Muscle layer of duodenum (tissue), 2 donors: ENCODE measurements around the gene RFTN2.
"Not testable (repeated sequence)": the region's sequence is repeated elsewhere in the genome, so short reads cannot be mapped to it uniquely, and the experiment has no call there.

Experiments used
- H3K27ac ChIP-seq: one replicate; pipeline ENCODE4 v1.7.0; 2013; ENCODE audit warnings: mild to moderate bottlenecking, low read length
- H3K27me3 ChIP-seq: one replicate; pipeline ENCODE4 v1.7.0; 2013; ENCODE audit warnings: low read depth, mild to moderate bottlenecking, control low read depth, low read length
- H3K36me3 ChIP-seq, 2 donors: one replicate each; pipeline ENCODE4 v1.7.0; 2013; ENCODE audit warnings: low read length in 2 of 2, control low read depth in 1 of 2, mild to moderate bottlenecking in 1 of 2; ENCODE audit not compliant: insufficient read depth in 2 of 2, control insufficient read depth in 1 of 2
- H3K4me1 ChIP-seq, 2 donors: one replicate each; pipeline ENCODE4 v1.7.0; 2013; ENCODE audit warnings: low read length in 2 of 2, mild to moderate bottlenecking in 2 of 2, control low read depth in 1 of 2, moderate library complexity in 1 of 2; ENCODE audit not compliant: insufficient read depth in 2 of 2, control insufficient read depth in 1 of 2
- H3K4me3 ChIP-seq, 2 donors: one replicate each; pipeline ENCODE4 v1.7.0; 2013; ENCODE audit warnings: low read length in 2 of 2, low read depth in 1 of 2, mild to moderate bottlenecking in 1 of 2
- H3K9me3 ChIP-seq, 2 donors: one replicate each; pipeline ENCODE4 v1.7.0; 2013; ENCODE audit warnings: low read length in 2 of 2, control low read depth in 1 of 2, mild to moderate bottlenecking in 1 of 2; ENCODE audit not compliant: control insufficient read depth in 1 of 2
- donor health status: healthy.

Gene RFTN2

DNA sequence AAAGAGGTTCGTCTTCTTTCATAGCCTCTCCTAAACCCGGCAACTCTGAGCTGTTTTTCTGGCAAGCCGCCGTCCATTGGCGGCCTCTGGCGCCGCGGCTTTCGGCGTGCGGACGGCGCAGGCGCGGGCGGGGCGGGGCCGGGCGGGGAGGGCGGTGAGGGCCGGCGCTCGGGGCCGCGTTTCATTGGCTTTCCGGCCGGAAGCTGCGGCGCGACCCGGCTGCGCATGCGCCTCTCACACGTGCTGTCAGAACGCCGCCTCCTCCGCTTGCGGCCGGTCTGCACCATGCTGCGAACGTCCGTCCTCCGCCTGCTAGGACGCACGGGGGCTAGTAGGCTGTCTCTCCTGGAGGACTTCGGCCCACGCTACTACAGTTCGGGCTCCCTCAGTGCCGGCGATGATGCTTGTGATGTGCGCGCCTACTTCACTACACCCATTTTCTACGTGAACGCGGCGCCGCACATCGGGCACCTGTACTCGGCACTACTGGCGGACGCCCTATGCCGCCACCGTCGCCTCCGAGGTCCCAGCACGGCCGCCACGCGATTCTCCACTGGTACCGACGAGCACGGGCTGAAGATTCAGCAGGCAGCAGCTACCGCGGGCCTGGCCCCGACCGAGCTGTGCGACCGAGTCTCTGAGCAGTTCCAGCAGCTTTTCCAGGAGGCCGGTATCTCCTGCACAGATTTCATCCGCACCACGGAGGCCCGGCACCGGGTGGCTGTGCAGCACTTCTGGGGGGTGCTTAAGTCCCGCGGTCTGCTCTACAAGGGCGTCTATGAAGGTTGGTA lies 29.9 kb upstream of the RFTN2 start, which contains the start of gene MARS2:
Gene MARS2 (plus strand): TSS at position 249 of the 791 bp plus-strand sequence. CDS start 37 bp downstream, at position 286.
- no peaks in the 10 kb centered on the region for H3K9me3 ChIP-seq

DNA sequence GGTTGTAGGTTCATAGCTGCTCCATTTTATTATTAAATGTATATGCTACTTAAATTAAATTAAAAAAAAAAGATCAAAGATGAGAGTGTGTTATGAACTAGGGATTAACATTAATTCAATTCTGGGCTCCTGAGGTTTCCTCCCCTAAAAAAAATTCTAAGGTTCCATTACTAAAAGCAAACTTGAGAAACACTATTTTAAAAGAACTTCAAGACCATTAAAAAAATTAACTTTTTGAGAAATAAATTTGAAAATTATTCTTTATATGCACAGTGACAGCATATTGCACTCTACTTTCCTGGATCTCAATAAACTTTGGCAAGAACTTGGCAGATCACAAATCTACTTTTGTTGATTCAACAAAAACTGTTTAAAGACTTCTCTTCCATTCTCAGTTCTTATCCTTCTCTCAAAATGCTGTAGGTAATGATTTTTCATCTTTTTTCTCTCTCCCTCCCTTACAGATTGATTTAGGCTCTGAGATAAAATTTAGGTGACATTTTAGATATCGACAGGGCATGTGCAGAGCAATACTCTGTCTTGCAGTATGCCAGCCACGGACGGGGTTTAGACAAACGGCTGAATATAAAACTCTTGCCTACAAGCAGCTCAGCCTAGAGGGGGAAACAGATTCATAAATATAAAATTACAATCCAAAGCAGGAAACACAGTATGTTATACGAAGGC lies 29.2 kb upstream of the RFTN2 start:
- Histone ChIP-seq H3K9me3 (no peaks in the 10 kb centered on the region), H3K27me3 (no peaks in the 10 kb centered on the region), H3K4me1 (peaks cover 13 to 29% of the 10 kb centered on the region in 2 donors), H3K4me3 (peak overlapping the region; percentile 93 to 98), H3K27ac (peak overlapping the region; percentile 95), H3K36me3 (peaks cover 0 to 5% of the 10 kb centered on the region in 2 donors)

More for the DNA sequence above, 29.9 kb upstream of the RFTN2 start, which contains the start of gene MARS2:
- peaks cover 13 to 29% of the 10 kb centered on the region in 2 donors for H3K4me1 ChIP-seq
- peak within 1 kb of the TSS; percentile 93 to 98 for H3K4me3 ChIP-seq
- H3K27ac ChIP-seq = peak within 1 kb of the TSS; percentile 95
- no peaks in the 10 kb centered on the region for H3K27me3 ChIP-seq
- H3K36me3 ChIP-seq = peaks cover 0 to 5% of the 10 kb centered on the region in 2 donors

DNA sequence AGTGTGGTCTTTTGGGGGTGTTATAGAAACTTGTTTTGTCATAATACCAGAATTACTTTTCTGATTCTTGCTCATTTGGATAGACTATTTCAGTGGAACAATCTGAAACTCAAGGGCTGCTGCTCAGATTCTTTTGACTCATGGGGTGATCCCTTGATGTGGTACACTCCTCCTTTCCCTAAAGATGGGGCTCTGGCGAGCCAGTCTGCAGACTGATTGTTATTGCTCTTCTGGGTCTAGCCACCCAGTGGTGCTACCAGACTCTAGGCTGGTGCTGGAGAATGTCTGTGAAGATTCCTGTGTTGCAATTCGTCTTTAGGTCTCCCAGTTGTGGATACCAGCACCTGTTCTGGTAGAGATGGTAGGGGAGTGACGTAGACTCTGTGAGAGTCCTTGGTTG lies 25.6 kb upstream of the RFTN2 start:
- H3K4me3 ChIP-seq = no peak overlapping the region
- H3K27me3 ChIP-seq = no peaks in the 10 kb centered on the region
- no peaks in the 10 kb centered on the region for H3K9me3 ChIP-seq
- H3K27ac ChIP-seq = no peak overlapping the region
- H3K4me1 ChIP-seq = peaks cover 0 to 2% of the 10 kb centered on the region in 2 donors
- no peaks in the 10 kb centered on the region for H3K36me3 ChIP-seq

DNA sequence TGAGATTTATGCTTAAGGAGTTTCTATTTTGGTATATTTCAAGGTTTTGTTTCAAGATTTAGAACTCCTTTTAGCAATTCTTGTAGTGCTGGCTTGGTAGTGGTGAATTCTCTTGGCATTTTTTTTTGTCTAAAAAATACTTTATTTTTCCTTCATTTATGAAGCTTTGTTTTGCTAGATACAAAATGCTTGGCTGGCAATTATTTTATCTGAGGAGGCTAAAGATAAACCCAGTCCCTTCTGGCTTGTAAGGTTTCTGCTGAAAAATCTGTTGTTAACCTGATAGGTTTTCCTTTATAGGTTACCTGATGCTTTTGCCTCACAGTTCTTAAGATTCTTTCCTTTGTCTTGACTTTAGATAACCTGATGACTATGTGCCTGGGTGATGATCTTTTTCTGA lies 24.3 kb upstream of the RFTN2 start:
- not testable (repeated sequence) for H3K4me3 ChIP-seq, H3K27me3 ChIP-seq, H3K27ac ChIP-seq, H3K36me3 ChIP-seq, H3K9me3 ChIP-seq, H3K4me1 ChIP-seq

DNA sequence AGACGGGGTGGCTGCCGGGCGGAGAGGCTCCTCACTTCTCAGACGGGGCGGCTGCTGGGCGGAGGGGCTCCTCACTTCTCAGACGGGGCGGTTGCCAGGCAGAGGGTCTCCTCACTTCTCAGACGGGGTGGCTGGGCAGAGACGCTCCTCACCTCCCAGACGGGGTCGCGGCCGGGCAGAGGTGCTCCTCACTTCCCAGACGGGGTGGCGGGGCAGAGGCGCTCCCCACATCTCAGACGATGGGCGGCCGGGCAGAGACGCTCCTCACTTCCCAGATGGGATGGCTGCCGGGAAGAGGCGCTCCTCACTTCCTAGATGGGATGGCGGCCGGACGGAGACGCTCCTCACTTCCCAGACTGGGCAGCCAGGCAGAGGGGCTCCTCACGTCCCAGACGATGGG lies 21.2 kb upstream of the RFTN2 start:
- not testable (repeated sequence) for H3K36me3 ChIP-seq, H3K27me3 ChIP-seq, H3K27ac ChIP-seq, H3K4me1 ChIP-seq, H3K9me3 ChIP-seq, H3K4me3 ChIP-seq

DNA sequence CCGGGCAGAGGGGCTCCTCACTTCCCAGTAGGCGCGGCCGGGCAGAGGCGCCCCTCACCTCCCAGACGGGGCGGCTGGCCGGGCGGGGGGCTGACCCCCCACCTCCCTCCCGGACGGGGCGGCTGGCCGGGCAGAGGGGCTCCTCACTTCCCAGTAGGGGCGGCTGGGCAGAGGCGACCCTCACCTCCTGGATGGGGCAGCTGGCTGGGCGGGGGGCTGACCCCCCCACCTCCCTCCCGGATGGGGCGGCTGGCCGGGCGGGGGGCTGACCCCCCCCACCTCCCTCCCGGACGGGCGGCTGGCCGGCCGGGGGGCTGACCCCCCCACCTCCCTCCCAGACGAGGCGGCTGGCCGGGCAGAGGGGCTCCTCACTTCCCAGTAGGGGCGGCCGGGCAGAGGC lies 20.6 kb upstream of the RFTN2 start:
- not testable (repeated sequence) for H3K4me1 ChIP-seq, H3K27ac ChIP-seq, H3K9me3 ChIP-seq, H3K36me3 ChIP-seq, H3K27me3 ChIP-seq, H3K4me3 ChIP-seq

DNA sequence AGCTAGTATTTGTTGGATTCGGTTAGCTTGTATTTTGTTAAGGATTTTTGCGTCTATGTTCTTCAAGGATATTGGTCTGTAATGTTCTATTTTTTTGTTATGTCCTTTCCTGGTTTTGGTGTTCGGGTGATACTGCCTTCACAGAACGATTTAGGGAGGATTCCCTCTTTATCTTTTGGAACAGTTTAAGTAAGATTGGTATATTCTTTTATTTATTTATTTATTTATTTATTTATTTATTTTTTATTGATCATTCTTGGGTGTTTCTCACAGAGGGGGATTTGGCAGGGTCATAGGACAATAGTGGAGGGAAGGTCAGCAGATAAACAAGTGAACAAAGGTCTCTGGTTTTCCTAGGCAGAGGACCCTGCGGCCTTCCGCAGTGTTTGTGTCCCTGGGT lies 19.8 kb upstream of the RFTN2 start:
- not testable (repeated sequence) for H3K4me3 ChIP-seq, H3K9me3 ChIP-seq, H3K27me3 ChIP-seq, H3K4me1 ChIP-seq, H3K36me3 ChIP-seq, H3K27ac ChIP-seq

DNA sequence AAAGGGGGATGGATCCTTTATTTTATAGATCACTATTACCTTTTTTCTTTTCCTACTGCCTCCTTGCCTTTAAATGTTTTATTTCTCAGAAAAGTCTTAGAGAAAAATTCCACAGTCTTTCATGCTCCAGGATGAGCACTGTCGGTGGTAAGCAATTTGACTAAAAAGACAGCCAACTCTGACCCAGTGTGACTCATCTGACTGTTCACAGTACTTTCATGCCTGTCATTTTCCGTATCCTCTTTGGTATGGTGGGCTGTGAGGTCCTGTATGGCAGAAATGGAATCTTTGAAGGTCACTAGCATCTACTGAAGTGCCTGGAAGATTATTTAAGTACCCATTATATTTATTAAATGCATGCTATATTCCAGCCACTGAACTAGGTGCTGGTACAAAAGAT lies 2.1 kb upstream of the RFTN2 start:
- Histone ChIP-seq H3K4me1 (peaks cover 0 to 3% of the 10 kb centered on the region in 2 donors), H3K27ac (no peak overlapping the region), H3K4me3 (no peak overlapping the region), H3K36me3 (no peaks in the 10 kb centered on the region), H3K9me3 (no peaks in the 10 kb centered on the region), H3K27me3 (no peaks in the 10 kb centered on the region)

DNA sequence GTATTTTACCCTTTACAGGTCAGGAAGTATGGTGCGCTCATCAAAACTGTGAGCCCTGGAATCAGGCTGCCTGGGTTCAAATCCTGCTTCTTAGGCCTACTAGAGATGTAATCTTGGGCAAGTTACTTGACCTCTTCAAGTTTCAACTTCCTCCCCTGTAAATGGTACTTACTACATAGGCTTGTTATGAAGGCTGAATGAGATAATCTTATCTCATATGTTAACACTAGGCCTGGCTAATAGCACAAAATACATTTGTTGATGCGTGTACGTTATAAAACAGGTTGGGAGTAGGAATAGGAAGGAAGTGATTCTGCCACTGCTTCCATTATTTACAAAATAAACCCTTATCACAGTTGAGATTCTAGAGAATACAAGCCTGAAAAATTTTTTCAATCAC lies 1.7 kb upstream of the RFTN2 start:
- no peaks in the 10 kb centered on the region for H3K36me3 ChIP-seq
- no peaks in the 10 kb centered on the region for H3K9me3 ChIP-seq
- no peaks in the 10 kb centered on the region for H3K27me3 ChIP-seq
- H3K4me3 ChIP-seq = no peak overlapping the region
- no peak overlapping the region for H3K27ac ChIP-seq
- H3K4me1 ChIP-seq = peaks cover 0 to 3% of the 10 kb centered on the region in 2 donors

DNA sequence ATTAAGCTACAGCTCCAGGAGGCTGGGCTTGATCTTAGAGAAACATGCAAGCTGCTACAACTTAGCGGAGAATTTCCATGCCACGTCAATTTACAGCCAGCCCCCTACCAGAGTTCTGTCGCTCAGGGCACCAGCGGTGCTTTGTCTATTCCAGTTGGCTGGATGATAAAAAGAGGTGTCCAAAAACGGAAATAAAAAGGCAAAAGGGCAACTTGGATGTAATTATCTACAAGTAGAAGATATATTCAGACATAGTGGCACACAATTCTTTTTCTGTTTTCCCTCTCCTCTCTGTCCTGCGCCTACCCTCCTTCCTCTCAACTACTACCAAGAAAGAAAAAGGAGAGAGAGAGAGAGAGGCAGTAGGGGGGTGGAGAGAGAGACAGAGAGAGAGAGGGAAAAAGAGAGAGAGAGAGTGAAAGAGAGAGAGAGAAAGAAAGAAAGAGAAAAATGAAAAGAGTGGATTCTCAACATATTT lies 363 bp upstream of the RFTN2 start:
- Histone ChIP-seq H3K9me3 (no peaks in the 10 kb centered on the region), H3K27ac (peak overlapping the region; percentile 75), H3K4me3 (peak overlapping the region; percentile 61 to 62)

DNA sequence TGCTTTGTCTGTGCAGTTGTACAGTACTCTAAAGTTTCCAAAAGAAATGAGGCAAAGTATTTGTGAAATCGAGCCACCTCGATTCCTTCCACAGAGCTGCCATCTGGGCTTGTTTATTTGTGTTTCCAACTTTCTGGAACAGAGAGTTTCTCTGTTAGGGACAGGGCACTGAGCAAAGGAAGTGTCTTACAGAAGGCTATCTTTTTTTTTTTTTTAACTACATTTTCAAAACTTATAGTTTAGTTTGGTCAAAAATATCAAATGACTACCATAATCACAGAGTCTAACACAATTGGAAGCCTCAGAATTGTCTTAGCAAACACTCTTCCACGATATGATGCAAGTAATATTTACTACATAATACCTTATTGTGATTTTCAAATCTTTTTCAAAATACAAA lies 796 bp downstream of the RFTN2 start:
- H3K4me1 ChIP-seq = peaks cover 0 to 3% of the 10 kb centered on the region in 2 donors
- peak overlapping the region; percentile 61 to 62 for H3K4me3 ChIP-seq
- H3K36me3 ChIP-seq = no peaks in the 10 kb centered on the region
- no peaks in the 10 kb centered on the region for H3K27me3 ChIP-seq
- peak overlapping the region; percentile 75 for H3K27ac ChIP-seq
- peaks cover 0 to 4% of the 10 kb centered on the region in 2 donors for H3K9me3 ChIP-seq

More for the DNA sequence above, 363 bp upstream of the RFTN2 start:
- H3K4me1 ChIP-seq = peaks cover 0 to 3% of the 10 kb centered on the region in 2 donors
- no peaks in the 10 kb centered on the region for H3K36me3 ChIP-seq
- no peaks in the 10 kb centered on the region for H3K27me3 ChIP-seq
